IPS-18c (cell line): ENCODE data around the gene PRSS21.

ENCODE experiments used
- H3K4me3 ChIP-seq: 2 replicates; pipeline ENCODE4 v1.7.0; 2013; ENCODE audit warnings: low read depth, mild to moderate bottlenecking, low read length, moderate library complexity; ENCODE audit not compliant: insufficient read depth
- H3K9me3 ChIP-seq: one replicate; pipeline ENCODE4 v1.6.1; 2013; ENCODE audit warnings: mild to moderate bottlenecking, low read length, moderate library complexity; ENCODE audit not compliant: control insufficient read depth, insufficient read depth

Gene PRSS21

GRCh38 chr16:2865651-2866050 is 48.6 kb downstream of the PRSS21 start:
- Histone ChIP-seq H3K4me3 (no peak overlapping the region), H3K9me3 (peaks cover 2% of the 10 kb centered on the region)

DNA sequence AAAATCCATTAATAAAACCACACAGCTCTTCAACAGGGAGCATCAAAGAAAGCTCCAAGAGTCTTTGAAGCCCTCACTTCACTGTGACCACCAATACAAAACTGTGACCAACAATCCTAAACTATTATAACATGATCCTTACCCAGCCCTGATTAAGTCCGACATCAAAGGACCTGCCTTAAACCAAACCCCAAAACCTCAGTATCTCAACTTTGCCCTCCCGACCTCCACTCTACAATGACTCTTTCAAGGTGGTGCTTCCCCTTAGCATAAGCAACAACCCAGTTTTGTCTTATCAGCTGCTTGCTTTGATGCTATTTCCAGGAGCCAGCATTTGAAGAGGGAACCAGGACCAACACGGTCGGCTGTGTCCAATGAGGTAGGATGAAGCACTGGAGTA is 49.4 kb downstream of the PRSS21 start:
- no peak overlapping the region for H3K4me3 ChIP-seq
- H3K9me3 ChIP-seq = peaks cover 2% of the 10 kb centered on the region

DNA sequence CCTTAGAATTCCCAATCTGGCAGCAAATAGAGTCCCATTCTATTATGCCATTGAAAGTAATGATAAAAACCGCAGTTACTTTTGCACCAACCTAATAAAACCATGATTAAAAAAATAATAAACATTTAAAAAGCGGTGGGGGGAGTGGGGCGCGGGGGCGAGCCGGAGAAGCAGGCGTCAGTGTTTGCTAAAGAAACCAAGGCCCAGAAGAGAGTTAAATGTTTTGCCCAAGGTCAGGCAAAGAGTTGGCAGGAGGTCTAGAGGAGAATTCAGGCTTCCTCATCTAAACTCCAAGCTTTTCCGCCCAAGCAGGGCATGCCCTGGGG is 50.6 kb downstream of the PRSS21 start:
- Histone ChIP-seq H3K9me3 (peaks cover 2% of the 10 kb centered on the region), H3K4me3 (peak overlapping the region; percentile 72; the same call in 1 of the 2 replicates)

DNA sequence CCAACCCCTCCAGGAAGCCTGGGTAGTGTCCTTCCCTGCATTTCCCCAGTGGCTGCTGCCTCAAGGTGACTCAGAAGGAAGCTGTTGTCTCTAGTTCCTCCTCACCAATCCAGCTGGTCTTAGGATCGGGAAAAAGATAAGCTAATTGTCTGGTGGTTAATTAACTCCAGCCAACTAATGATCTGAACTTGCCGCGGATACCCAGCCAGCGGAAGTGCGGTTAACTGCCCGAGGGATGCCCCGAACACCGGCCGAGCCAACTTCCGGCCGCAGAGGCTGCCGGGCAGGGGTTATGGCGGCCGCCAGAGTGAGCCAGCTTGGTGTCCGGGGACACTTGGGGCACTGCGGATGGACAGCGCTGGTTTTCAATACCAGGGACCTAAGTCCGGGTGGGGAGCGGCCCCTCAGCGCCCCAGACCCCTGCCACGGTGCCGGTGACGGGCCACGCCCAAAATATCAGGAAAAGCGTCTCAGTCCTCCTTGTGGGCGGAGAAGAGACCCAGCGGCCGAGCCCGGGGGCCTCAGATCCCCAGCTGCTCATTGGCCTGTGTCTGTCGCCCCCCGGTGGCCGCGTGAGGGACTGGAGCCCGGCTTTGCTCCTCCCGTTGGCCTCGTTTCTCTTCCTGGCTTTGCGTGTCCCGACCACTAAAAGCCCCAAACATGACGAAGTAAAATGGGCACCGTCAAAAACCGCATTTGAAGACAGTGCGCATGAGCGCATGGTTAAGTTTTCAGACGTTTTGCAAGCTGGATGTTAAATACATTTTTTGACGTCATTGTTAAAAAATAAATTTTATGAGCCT is 51.2 kb downstream of the PRSS21 start:
- Histone ChIP-seq H3K9me3 (peaks cover 2% of the 10 kb centered on the region), H3K4me3 (peak overlapping the region; percentile 72)
